ENCODE results near the gene FHAD1.

DNA sequence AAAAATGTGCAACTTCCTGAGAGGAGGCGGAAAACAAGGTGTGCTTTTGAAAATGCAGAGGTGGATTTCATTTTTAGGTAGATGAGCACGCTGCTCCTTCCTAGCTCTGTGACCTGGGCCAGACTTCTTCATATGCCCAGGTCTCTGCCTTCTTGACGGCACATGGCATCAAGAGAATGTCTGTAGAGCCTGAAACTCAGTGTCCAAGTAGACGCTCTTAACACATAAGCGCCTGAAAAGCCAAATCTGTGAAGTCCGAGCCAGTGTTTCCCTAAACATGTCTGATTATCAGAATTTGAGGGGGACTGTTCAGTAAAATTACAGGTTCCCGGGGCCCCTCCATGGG, 25.7 kb downstream of the FHAD1 start:
- TF ChIP-seq, protein P1, sequence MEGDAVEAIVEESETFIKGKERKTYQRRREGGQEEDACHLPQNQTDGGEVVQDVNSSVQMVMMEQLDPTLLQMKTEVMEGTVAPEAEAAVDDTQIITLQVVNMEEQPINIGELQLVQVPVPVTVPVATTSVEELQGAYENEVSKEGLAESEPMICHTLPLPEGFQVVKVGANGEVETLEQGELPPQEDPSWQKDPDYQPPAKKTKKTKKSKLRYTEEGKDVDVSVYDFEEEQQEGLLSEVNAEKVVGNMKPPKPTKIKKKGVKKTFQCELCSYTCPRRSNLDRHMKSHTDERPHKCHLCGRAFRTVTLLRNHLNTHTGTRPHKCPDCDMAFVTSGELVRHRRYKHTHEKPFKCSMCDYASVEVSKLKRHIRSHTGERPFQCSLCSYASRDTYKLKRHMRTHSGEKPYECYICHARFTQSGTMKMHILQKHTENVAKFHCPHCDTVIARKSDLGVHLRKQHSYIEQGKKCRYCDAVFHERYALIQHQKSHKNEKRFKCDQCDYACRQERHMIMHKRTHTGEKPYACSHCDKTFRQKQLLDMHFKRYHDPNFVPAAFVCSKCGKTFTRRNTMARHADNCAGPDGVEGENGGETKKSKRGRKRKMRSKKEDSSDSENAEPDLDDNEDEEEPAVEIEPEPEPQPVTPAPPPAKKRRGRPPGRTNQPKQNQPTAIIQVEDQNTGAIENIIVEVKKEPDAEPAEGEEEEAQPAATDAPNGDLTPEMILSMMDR (IDR thresholded peaks at IDR 0.05) = peak in 1 of 6 experiments; percentile 13
- TF ChIP-seq POLR2A (IDR thresholded peaks at IDR 0.05) = no peak

Measured in thyroid gland (tissue), 4 donors.